Testis (tissue), 2 donors: ENCODE data around the gene PIEZO1.

ENCODE experiments used
- CTCF ChIP-seq, 3 experiments: fragments of 450-650 bp in 2 of 3; fragments of 200-600 bp in 1 of 3; sonication (generic) in 1 of 3; IDR thresholded peaks; one replicate each; pipeline ENCODE4 v1.5.1; 2016 to 2019; ENCODE audit warnings: antibody characterized with exemption in 3 of 3, mild to moderate bottlenecking in 2 of 3, moderate library complexity in 1 of 3
- POLR2A ChIP-seq: fragments of 450-650 bp; IDR thresholded peaks from one replicate; pipeline ENCODE4 v1.6.1; 2017; ENCODE audit warnings: antibody characterized with exemption, mild to moderate bottlenecking, moderate library complexity

- TF ChIP-seq CTCF (IDR thresholded peaks at IDR 0.05): no peak
- no peak for TF ChIP-seq POLR2A
These were observed 79.2 kb downstream of the PIEZO1 start for GRCh38 chr16:88705801-88706228.
